Muscle of back (tissue), 11 donors: ENCODE data around the gene COL18A1. TPM values are rescaled to one million over a fixed set of nuclear protein-coding genes. Genes with fewer than 3 reads are reported as not detected.
"Not testable (repeated sequence)": the region's sequence is repeated elsewhere in the genome, so short reads cannot be mapped to it uniquely, and the experiment has no call there.

Source experiments
- DNase-seq, 3 donors: peaks; one replicate each; pipeline versions ENCODE4 v3.0.0 to v3.0.0-alpha.2; 2013
- polyA plus RNA-seq, 10 donors: library from polyadenylated mRNA; unstranded; fragments of 120-200 nt; gene quantifications; one replicate each; pipeline ENCODE4 v1.2.1, GENCODE V29; 2013; ENCODE audit not compliant: insufficient read length in 10 of 10

COL18A1 gene
- polyA plus RNA-seq, 10 donors = 53.7 to 116 (median 71.4) TPM

DNA sequence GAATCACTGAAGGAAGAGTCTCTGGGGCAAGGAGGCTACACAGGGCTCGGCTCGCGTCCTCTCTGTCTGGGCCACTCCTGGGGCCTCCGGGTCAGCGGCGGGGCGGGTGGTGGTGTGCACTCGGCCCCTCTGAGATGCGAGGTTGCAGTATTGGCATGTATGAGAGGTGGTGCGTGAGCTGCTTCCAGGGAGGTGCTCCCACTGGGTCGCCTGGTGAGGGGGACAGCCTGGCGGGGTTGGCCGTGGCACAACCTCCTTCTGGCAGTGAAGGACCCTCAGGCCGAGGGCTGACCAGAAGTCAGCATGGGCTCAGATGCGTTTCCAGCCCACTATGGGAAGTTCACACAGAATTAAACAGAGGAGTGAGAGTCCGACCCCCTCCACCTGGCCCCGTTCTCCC lies 38.5 kb upstream of the COL18A1 start:
- peak in 1 of 3 donors; percentile 17 for DNase-seq

DNA sequence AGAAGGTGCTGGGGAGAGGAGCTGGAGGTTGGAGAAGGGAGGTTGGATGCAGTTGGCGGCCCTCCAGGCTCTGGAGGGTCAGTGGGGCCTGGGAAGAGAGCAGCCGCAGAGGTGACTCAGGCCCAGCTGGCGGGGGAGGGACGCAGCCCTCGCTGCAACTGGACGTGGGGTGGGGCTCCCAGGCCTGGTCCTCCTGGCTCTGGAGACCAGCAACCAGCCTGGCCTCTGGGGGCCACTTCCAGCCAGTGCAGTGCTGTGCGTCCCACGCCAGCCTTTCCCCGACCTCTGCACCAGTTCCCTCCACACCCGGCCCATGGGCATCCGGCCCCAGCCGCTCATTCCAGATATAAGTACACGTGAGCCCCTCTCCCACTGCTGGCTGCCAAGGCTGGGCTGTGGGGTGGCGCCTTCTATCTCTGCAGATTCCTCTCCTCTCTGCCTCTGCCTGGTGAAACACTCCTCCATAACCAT lies 38.0 kb upstream of the COL18A1 start:
- peak in 1 of 3 donors; percentile 55 for DNase-seq

DNA sequence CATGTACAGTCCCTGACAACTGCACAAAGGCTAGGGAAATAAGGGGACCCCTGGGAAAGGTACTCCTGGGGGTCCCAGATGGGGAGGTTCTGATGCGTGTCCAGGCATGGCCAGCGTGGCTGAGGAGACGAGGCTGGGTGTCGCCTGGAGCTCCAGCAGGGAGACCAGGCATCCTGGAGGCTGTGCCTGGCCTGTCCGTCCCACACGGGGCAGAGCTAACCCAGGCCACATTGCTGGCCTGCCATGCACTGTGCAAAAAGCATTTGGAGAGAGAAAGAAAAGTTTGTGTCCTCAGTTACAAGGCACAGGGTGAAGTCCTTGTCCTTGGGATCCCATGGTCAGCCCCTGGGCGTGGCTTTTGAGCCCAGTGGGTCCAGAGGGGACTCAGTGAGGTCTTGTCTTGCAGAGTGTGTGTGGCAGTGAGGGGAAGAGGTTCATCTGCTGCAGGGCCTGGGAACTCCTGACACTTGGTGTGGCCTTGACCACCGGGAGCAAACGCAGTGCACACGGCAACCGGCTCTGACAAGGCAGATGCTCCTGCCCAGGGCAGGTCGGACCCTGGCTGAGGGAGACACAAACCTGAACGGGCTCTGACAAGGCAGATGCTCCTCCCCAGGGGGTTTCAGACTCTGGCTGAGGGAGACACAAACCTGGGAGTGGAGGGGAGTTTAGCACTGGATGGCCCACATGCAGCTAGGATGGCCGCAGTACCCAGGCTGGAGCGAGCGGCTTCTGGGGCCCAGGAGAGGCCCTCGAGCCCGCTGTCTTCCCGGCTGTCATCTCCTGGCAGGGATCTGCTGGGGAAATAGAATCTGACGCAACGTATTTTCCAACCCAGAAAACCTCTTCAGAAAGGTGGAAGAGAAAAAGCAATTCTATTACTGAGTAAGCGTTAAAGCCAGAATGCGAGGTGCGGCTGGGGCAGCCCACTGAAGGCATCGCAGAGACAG lies 37.3 kb upstream of the COL18A1 start:
- DNase-seq = peak in 1 of 3 donors; percentile 32

- DNase-seq = not testable (repeated sequence)
These were observed 35.9 kb upstream of the COL18A1 start for GRCh38 chr21:45369018-45369417.

DNA sequence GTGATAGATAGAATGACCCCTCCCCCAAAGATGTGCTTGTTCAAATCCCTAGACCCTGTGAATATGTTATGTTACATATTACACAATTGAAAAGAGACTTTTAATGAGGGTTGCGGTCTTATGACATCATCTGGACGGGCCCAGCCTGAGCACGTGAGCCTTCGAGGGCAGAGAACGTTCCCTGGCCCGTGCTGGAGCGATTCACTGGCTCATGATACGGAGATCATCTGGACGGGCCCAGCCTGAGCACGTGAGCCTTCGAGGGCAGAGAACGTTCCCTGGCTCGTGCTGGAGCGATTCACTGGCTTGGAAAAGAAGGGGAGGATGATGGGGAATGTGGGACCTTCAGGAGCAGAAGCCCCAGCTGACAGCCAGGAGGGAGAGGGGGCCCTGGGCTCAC lies 34.4 kb upstream of the COL18A1 start:
- DNase-seq = peak in 1 of 3 donors; percentile 33

DNA sequence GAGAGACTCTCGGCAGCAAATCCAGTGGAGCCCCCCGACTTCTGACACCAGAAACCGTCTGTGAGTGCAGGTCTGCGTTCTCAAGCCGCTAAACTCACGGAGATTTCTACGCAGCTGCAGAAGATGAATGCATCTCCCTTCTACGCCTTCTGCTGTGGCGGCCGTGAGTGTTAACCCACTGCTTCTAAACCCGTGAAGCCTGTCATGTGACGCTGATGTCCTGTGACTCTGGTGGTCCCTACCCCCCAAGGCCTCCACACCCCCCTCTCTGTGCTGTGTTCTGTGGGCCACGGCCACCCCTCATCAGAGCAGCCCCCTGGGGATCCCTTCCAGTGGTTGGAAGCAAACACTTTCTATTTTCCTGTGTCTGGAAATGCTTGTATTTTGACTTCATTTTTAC lies 33.9 kb upstream of the COL18A1 start:
- peak in 1 of 3 donors; percentile 59 for DNase-seq

GRCh38 chr21:45371655-45372054 lies 33.3 kb upstream of the COL18A1 start:
- no peak for DNase-seq

DNA sequence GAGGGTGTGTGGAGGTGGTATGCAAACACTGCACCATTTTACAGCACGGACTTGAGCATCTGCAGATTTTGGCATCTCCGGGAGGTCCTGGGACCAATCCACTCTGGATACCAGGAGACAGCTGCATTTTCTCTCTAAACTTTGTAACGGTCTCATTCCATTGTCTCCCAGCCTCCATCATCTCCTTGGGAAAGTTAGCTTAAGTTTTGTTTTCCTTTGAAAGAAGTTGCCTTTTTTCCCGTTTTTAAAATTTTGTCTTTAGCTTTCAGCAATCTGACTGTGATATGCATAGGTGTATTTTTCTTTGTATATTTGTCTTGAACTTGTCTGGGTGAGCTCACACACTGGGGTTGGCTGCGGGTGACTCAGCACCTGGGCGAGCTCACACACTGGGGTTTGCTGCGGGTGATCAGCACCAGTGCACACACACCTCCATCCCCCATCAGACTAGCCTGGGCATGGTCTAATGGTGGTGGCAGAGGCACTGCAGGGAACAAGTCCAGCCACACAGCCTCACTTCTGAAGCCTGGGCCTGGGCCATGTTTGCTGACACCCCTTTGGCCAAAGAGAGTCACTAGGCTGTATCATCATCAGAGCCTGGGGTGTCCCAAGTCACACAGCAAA lies 32.1 kb upstream of the COL18A1 start:
- DNase-seq = peak in 1 of 3 donors; percentile 21

GRCh38 chr21:45373991-45374816 lies 30.8 kb upstream of the COL18A1 start:
- no peak for DNase-seq

- DNase-seq = no peak
These were observed 30.0 kb upstream of the COL18A1 start for GRCh38 chr21:45374826-45375455.

- no peak for DNase-seq
These were observed 28.3 kb upstream of the COL18A1 start for GRCh38 chr21:45376459-45377324.

GRCh38 chr21:45377325-45377709 lies 27.6 kb upstream of the COL18A1 start:
- DNase-seq = no peak

- DNase-seq = no peak
These were observed 27.1 kb upstream of the COL18A1 start for GRCh38 chr21:45377866-45378257.

- peak in 1 of 3 donors; percentile 22 for DNase-seq
These were observed 26.6 kb upstream of the COL18A1 start for GRCh38 chr21:45378258-45378966.

- DNase-seq = no peak
These were observed 25.6 kb upstream of the COL18A1 start for GRCh38 chr21:45379171-45379900.

DNA sequence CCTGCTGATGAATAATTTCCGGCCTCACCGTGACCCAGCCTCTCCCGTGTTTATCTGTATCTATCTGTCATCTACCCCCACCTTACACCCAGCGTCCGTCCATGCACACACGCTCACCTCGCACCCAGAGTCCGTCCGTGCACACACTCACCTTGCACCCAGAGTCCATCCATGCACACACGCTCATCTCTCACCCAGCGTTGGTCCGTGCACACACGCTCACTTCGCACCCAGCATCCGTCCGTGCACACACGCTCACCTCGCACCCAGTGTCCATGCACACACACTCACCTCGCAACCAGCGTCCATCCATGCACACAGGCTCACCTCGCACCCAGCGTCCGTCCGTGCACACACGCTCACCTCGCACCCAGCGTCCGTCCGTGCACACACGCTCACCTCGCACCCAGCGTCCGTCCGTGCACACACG lies 25.0 kb upstream of the COL18A1 start:
- no peak for DNase-seq

GRCh38 chr21:45380566-45380965 lies 24.4 kb upstream of the COL18A1 start:
- no peak for DNase-seq

DNA sequence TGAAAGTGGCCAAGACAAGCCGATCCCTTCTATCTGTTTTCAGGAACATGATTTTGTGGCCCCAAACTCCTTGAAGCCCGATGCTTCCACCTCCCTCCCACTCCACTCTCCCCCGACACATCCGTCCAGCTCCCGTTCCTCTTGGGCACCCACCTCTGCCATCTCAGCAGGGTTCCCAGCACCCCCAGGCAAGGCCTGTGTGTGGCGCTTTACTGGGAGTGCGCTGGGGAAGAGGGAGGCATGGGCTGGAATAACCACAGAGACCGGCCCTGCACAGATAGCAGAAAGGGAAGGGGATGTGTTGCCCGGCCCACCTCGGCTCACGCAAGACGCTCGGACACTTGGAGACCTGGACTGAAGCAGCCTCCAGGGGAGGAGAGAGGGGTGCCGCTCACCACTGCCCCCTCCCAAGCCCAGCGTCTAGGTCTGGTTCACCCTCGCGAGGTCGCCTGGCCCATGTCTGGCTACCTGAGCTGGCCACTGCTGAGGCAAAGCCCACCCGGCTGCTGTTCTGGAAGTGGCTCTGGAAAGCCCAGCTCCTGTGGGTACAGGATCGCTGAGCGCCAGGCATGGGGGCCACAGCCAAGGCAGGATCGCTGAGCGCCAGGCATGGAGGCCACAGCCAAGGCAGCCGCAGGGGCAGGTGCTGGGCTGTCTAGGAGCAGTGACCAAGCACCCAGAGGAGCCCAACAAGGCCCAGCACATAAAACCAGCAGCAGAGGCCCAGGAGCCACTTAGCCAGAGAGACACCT lies 23.8 kb upstream of the COL18A1 start:
- DNase-seq = no peak
